ENCODE data around the gene PTPN11. TPM values are rescaled to one million over a fixed set of nuclear protein-coding genes. Genes with fewer than 3 reads are reported as not detected.
"Not testable (repeated sequence)": the region's sequence is repeated elsewhere in the genome, so short reads cannot be mapped to it uniquely, and the experiment has no call there.

Gene PTPN11
- total RNA-seq, 2 donors from 2014 or later = 31.6 to 47.1 TPM

DNA sequence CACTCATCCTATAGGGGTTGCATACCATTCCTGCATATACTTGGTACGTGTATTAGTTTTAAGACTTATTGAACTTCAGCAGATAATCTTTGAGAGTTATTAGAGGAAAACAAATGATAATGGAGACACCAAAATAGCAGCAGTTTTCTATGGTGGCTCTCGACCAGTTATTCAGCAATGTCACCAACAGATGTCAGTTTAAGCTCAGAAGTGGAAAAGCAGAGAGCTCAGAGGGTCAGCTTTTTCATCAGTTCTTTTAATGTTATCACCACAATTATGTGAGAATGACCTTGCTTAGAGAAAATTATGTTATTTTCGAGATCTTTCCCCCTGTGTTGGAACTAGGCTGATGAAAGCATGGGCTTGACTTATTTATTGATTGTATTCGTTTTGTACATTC, 32.0 kb downstream of the PTPN11 start:
- Histone ChIP-seq H3K4me1 (no peaks in the 10 kb centered on the region), H3K27me3 (no peaks in the 10 kb centered on the region), H3K9me3 (no peaks in the 10 kb centered on the region), H3K36me3 (replicated peaks in 1 of 2; ENCODE audit: insufficient read depth in 1 of 2, low read depth in 2 of 2) (peaks cover 0 to 20% of the 10 kb centered on the region in 2 donors), H3K27ac (no peak overlapping the region), H3K4me3 (no peak overlapping the region)
- DNase-seq (no peak), ATAC-seq (no peak)
- intact Hi-C loops (cut with DNase I) = no loop called here
- TF ChIP-seq, protein P1, sequence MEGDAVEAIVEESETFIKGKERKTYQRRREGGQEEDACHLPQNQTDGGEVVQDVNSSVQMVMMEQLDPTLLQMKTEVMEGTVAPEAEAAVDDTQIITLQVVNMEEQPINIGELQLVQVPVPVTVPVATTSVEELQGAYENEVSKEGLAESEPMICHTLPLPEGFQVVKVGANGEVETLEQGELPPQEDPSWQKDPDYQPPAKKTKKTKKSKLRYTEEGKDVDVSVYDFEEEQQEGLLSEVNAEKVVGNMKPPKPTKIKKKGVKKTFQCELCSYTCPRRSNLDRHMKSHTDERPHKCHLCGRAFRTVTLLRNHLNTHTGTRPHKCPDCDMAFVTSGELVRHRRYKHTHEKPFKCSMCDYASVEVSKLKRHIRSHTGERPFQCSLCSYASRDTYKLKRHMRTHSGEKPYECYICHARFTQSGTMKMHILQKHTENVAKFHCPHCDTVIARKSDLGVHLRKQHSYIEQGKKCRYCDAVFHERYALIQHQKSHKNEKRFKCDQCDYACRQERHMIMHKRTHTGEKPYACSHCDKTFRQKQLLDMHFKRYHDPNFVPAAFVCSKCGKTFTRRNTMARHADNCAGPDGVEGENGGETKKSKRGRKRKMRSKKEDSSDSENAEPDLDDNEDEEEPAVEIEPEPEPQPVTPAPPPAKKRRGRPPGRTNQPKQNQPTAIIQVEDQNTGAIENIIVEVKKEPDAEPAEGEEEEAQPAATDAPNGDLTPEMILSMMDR (IDR thresholded peaks at IDR 0.05) = no peak
- TF ChIP-seq POLR2A (IDR thresholded peaks at IDR 0.05) = no peak
- 60 to 73% methylated on average over 4 of the region's 4 CpGs for WGBS, 2 donors

- intact Hi-C loops (cut with DNase I) = no loop called here
- DNase-seq (no peak), ATAC-seq (no peak)
- WGBS, 2 donors = 90 to 94% methylated on average over 7 of the region's 7 CpGs
- H3K4me1 ChIP-seq = no peaks in the 10 kb centered on the region
- H3K9me3 ChIP-seq = no peaks in the 10 kb centered on the region
- H3K27me3 ChIP-seq = no peaks in the 10 kb centered on the region
- H3K36me3 ChIP-seq (replicated peaks in 1 of 2; ENCODE audit: insufficient read depth in 1 of 2, low read depth in 2 of 2) = peaks cover 8 to 30% of the 10 kb centered on the region in 2 donors
- no peak overlapping the region for H3K4me3 ChIP-seq
- TF ChIP-seq, protein P1 (IDR thresholded peaks at IDR 0.05) = no peak
- TF ChIP-seq POLR2A (IDR thresholded peaks at IDR 0.05) = no peak
- no peak overlapping the region for H3K27ac ChIP-seq
Observed at GRCh38 chr12:112456029-112456428, 37.3 kb downstream of the PTPN11 start.

DNA sequence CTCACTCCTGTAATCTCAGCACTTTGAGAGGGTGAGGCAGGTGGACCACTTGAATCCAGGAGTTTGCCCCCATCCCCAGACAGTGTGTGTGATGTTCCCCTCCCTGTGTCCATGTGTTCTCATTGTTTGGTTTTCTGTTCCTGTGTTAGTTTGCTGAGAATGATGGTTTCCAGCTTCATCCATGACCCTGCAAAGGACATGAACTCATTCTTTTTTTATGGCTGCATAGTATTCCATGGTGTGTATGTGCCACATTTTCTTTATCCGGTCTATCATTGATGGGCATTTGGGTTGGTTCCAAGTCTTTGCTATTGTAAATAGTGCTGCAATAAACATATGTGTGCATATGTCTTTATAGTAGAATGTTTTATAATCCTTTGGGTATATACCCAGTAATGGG, 38.4 kb downstream of the PTPN11 start:
- H3K9me3 ChIP-seq; H3K4me3 ChIP-seq; H3K27ac ChIP-seq; ATAC-seq; DNase-seq; H3K4me1 ChIP-seq; H3K27me3 ChIP-seq; intact Hi-C loops (cut with DNase I): not testable (repeated sequence)
- WGBS, 2 donors = 89% methylated on average over 1 of the region's 1 CpG
- peaks cover 8 to 30% of the 10 kb centered on the region in 2 donors for H3K36me3 ChIP-seq (replicated peaks in 1 of 2; ENCODE audit: insufficient read depth in 1 of 2, low read depth in 2 of 2)

GRCh38 chr12:112458330-112458729, 39.6 kb downstream of the PTPN11 start:
- intact Hi-C loops (cut with DNase I) = no loop called here
- ATAC-seq = no peak
- WGBS, 2 donors = 86 to 89% methylated on average over 4 of the region's 4 CpGs
- TF ChIP-seq, protein P1 (IDR thresholded peaks at IDR 0.05) = no peak
- no peak for TF ChIP-seq POLR2A (IDR thresholded peaks at IDR 0.05)
- Histone ChIP-seq H3K27me3 (no peaks in the 10 kb centered on the region), H3K9me3 (no peaks in the 10 kb centered on the region), H3K27ac (no peak overlapping the region), H3K4me3 (no peak overlapping the region), H3K36me3 (replicated peaks in 1 of 2; ENCODE audit: insufficient read depth in 1 of 2, low read depth in 2 of 2) (peaks cover 8 to 30% of the 10 kb centered on the region in 2 donors), H3K4me1 (no peaks in the 10 kb centered on the region)
- no peak for DNase-seq

GRCh38 chr12:112458751-112459150, 40.0 kb downstream of the PTPN11 start:
- intact Hi-C loops (cut with DNase I) = no loop called here
- H3K36me3 ChIP-seq (replicated peaks in 1 of 2; ENCODE audit: insufficient read depth in 1 of 2, low read depth in 2 of 2) = peaks cover 8 to 29% of the 10 kb centered on the region in 2 donors
- ATAC-seq = no peak

More at GRCh38 chr12:112458751-112459150, 40.0 kb downstream of the PTPN11 start:
- H3K9me3 ChIP-seq = no peaks in the 10 kb centered on the region
- H3K27me3 ChIP-seq = no peaks in the 10 kb centered on the region
- H3K4me3 ChIP-seq = no peak overlapping the region
- 93% methylated on average over 5 of the region's 5 CpGs for WGBS, 2 donors
- no peak for TF ChIP-seq POLR2A (IDR thresholded peaks at IDR 0.05)
- TF ChIP-seq, protein P1 (IDR thresholded peaks at IDR 0.05) = no peak
- no peaks in the 10 kb centered on the region for H3K4me1 ChIP-seq
- no peak for DNase-seq
- H3K27ac ChIP-seq = no peak overlapping the region
